Measurements from ENCODE around the gene PAK2.
"Not testable (repeated sequence)": the region's sequence is repeated elsewhere in the genome, so short reads cannot be mapped to it uniquely, and the experiment has no call there.

The PAK2 gene

GRCh38 chr3:196739671-196740480 lies at the start of gene PAK2:
TSS of gene PAK2 (plus strand) at chr3:196739857. CDS start at chr3:196782647, 42,790 bp downstream.
- DNase-seq (ENCODE audit: low spot score): peak; percentile 93

GRCh38 chr3:196689941-196690660 lies 49.6 kb upstream of the PAK2 start:
- no peak for DNase-seq (ENCODE audit: low spot score)

GRCh38 chr3:196691386-196691785 lies 48.3 kb upstream of the PAK2 start:
- no peak for DNase-seq (ENCODE audit: low spot score)

- DNase-seq (ENCODE audit: low spot score): peak; percentile 30
These were observed 45.4 kb upstream of the PAK2 start for GRCh38 chr3:196694202-196694638.

GRCh38 chr3:196694941-196695848 lies 44.5 kb upstream of the PAK2 start:
- no peak for DNase-seq (ENCODE audit: low spot score)

GRCh38 chr3:196695849-196696226 lies 43.8 kb upstream of the PAK2 start:
- no peak for DNase-seq (ENCODE audit: low spot score)

GRCh38 chr3:196697270-196697669 lies 42.4 kb upstream of the PAK2 start:
- DNase-seq (ENCODE audit: low spot score): no peak

GRCh38 chr3:196699749-196700148 lies 39.9 kb upstream of the PAK2 start:
- DNase-seq (ENCODE audit: low spot score): no peak

- no peak for DNase-seq (ENCODE audit: low spot score)
These were observed 38.9 kb upstream of the PAK2 start for GRCh38 chr3:196700801-196701200.

- DNase-seq (ENCODE audit: low spot score): no peak
These were observed 33.3 kb upstream of the PAK2 start for GRCh38 chr3:196706327-196706726.

GRCh38 chr3:196706731-196707130 lies 32.9 kb upstream of the PAK2 start:
- no peak for DNase-seq (ENCODE audit: low spot score)

- no peak for DNase-seq (ENCODE audit: low spot score)
These were observed 32.1 kb upstream of the PAK2 start for GRCh38 chr3:196707566-196707965.

- DNase-seq (ENCODE audit: low spot score): no peak
These were observed 31.2 kb upstream of the PAK2 start for GRCh38 chr3:196708467-196708866.

GRCh38 chr3:196711838-196712513 lies 27.7 kb upstream of the PAK2 start, which contains the start of the genes CEP19 and PIGX:
TSS of gene CEP19 (minus strand) at chr3:196712250. CDS start at chr3:196708657, 3,593 bp downstream.
TSS of gene PIGX (plus strand) at chr3:196712377.
- DNase-seq (ENCODE audit: low spot score): peak; percentile 99

GRCh38 chr3:196712514-196713413 lies 26.9 kb upstream of the PAK2 start:
- DNase-seq (ENCODE audit: low spot score): peak; percentile 77

GRCh38 chr3:196717162-196717561 lies 22.5 kb upstream of the PAK2 start:
- DNase-seq (ENCODE audit: low spot score): not testable (repeated sequence)

GRCh38 chr3:196721097-196721496 lies 18.6 kb upstream of the PAK2 start:
- no peak for DNase-seq (ENCODE audit: low spot score)

- peak; percentile 16 for DNase-seq (ENCODE audit: low spot score)
These were observed 12.6 kb upstream of the PAK2 start for GRCh38 chr3:196726788-196727675.

- no peak for DNase-seq (ENCODE audit: low spot score)
These were observed 3.9 kb upstream of the PAK2 start for GRCh38 chr3:196735751-196736150.

All from AG08395 (cell line).